ENCODE measurements around the gene FAM89B.

FAM89B gene

GRCh38 chr11:65546217-65546958, 25.9 kb upstream of the FAM89B start:
- Mint-ChIP-seq H3K4me3 (peak overlapping the region; percentile 84), H3K36me3 (no peaks in the 10 kb centered on the region), H3K27me3 (no peaks in the 10 kb centered on the region), H3K9me3 (no peaks in the 10 kb centered on the region), H3K4me1 (peaks cover 40% of the 10 kb centered on the region), H3K27ac (peak overlapping the region; percentile 83)
- DNase-seq (ENCODE audit: low spot score in 2 of 2) (peak; percentile 99), ATAC-seq (ENCODE audit: low read depth) (peak; percentile 86)

- ATAC-seq (ENCODE audit: low read depth): no peak
- H3K27me3 Mint-ChIP-seq: no peaks in the 10 kb centered on the region
- peak overlapping the region; percentile 84 for H3K4me3 Mint-ChIP-seq
- no peak overlapping the region for H3K27ac Mint-ChIP-seq
- no peaks in the 10 kb centered on the region for H3K36me3 Mint-ChIP-seq
- H3K9me3 Mint-ChIP-seq: no peaks in the 10 kb centered on the region
- DNase-seq (ENCODE audit: low spot score in 2 of 2): no peak
- H3K4me1 Mint-ChIP-seq: peaks cover 46% of the 10 kb centered on the region
Measured at GRCh38 chr11:65547446-65548125, 24.8 kb upstream of the FAM89B start.

- Mint-ChIP-seq H3K27ac (peak overlapping the region; percentile 82), H3K4me3 (peak overlapping the region; percentile 55)
- ATAC-seq (ENCODE audit: low read depth): no peak
Measured at GRCh38 chr11:65548395-65548794, 23.9 kb upstream of the FAM89B start.

DNA sequence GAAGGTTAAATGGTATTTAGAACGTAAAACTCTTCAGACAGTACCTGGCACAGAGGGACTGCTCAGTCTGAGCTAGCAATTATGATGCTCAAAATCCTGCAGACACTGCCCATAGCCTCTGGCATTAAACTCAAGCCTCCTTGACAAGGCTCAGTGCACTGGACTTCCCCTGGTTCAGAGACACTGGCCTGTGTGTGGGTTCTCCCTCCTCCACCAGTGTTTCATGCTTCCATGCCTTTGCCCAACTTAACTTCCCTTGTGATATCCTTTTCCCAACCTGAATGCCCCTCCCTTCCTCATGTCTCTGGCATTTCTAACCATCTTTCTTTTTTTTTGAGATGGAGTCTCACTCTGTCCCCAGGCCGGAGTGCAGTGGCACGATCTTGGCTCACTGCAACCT, 23.2 kb upstream of the FAM89B start:
- Mint-ChIP-seq H3K27me3 (no peaks in the 10 kb centered on the region), H3K4me3 (no peak overlapping the region), H3K36me3 (no peaks in the 10 kb centered on the region), H3K4me1 (peaks cover 46% of the 10 kb centered on the region), H3K9me3 (no peaks in the 10 kb centered on the region), H3K27ac (no peak overlapping the region)
- ATAC-seq (ENCODE audit: low read depth) (no peak), DNase-seq (ENCODE audit: low spot score in 2 of 2) (no peak)

More at GRCh38 chr11:65548395-65548794, 23.9 kb upstream of the FAM89B start:
- Mint-ChIP-seq H3K27me3 (no peaks in the 10 kb centered on the region), H3K9me3 (no peaks in the 10 kb centered on the region), H3K36me3 (no peaks in the 10 kb centered on the region), H3K4me1 (peaks cover 46% of the 10 kb centered on the region)
- no peak for DNase-seq (ENCODE audit: low spot score in 2 of 2)

GRCh38 chr11:65551572-65552387, 20.6 kb upstream of the FAM89B start:
- no peaks in the 10 kb centered on the region for H3K36me3 Mint-ChIP-seq
- no peaks in the 10 kb centered on the region for H3K27me3 Mint-ChIP-seq
- H3K4me1 Mint-ChIP-seq: peaks cover 43% of the 10 kb centered on the region
- DNase-seq (ENCODE audit: low spot score in 2 of 2) (peak; percentile 68 to 82), ATAC-seq (ENCODE audit: low read depth) (peak; percentile 82)
- H3K9me3 Mint-ChIP-seq: no peaks in the 10 kb centered on the region
- peak overlapping the region; percentile 37 for H3K4me3 Mint-ChIP-seq
- peak overlapping the region; percentile 74 for H3K27ac Mint-ChIP-seq

GRCh38 chr11:65552388-65552951, 19.9 kb upstream of the FAM89B start:
- H3K27me3 Mint-ChIP-seq: no peaks in the 10 kb centered on the region
- H3K27ac Mint-ChIP-seq: no peak overlapping the region
- H3K4me1 Mint-ChIP-seq: peaks cover 48% of the 10 kb centered on the region
- no peaks in the 10 kb centered on the region for H3K36me3 Mint-ChIP-seq
- no peaks in the 10 kb centered on the region for H3K9me3 Mint-ChIP-seq
- no peak overlapping the region for H3K4me3 Mint-ChIP-seq
- ATAC-seq (ENCODE audit: low read depth) (no peak), DNase-seq (ENCODE audit: low spot score in 2 of 2) (no peak)

- DNase-seq (ENCODE audit: low spot score in 2 of 2) (peak in 1 of 2 donors; percentile 48), ATAC-seq (ENCODE audit: low read depth) (peak; percentile 46)
- Mint-ChIP-seq H3K27ac (no peak overlapping the region), H3K4me1 (peaks cover 41% of the 10 kb centered on the region), H3K27me3 (no peaks in the 10 kb centered on the region), H3K36me3 (no peaks in the 10 kb centered on the region), H3K9me3 (no peaks in the 10 kb centered on the region), H3K4me3 (no peak overlapping the region)
Measured at GRCh38 chr11:65553301-65554001, 18.9 kb upstream of the FAM89B start.

- peak overlapping the region; percentile 28 for H3K27ac Mint-ChIP-seq
- ATAC-seq (ENCODE audit: low read depth): no peak
- H3K4me3 Mint-ChIP-seq: no peak overlapping the region
- no peaks in the 10 kb centered on the region for H3K36me3 Mint-ChIP-seq
- H3K4me1 Mint-ChIP-seq: peaks cover 38% of the 10 kb centered on the region
- H3K9me3 Mint-ChIP-seq: no peaks in the 10 kb centered on the region
- no peak for DNase-seq (ENCODE audit: low spot score in 2 of 2)
- no peaks in the 10 kb centered on the region for H3K27me3 Mint-ChIP-seq
Measured at GRCh38 chr11:65554057-65554818, 18.1 kb upstream of the FAM89B start.

- H3K27me3 Mint-ChIP-seq: no peaks in the 10 kb centered on the region
- ATAC-seq (ENCODE audit: low read depth) (no peak), DNase-seq (ENCODE audit: low spot score in 2 of 2) (no peak)
- no peak overlapping the region for H3K4me3 Mint-ChIP-seq
- H3K9me3 Mint-ChIP-seq: no peaks in the 10 kb centered on the region
- H3K36me3 Mint-ChIP-seq: no peaks in the 10 kb centered on the region
- H3K27ac Mint-ChIP-seq: peak overlapping the region; percentile 28
- peaks cover 38% of the 10 kb centered on the region for H3K4me1 Mint-ChIP-seq
Measured at GRCh38 chr11:65554842-65555430, 17.4 kb upstream of the FAM89B start.

- no peak for DNase-seq (ENCODE audit: low spot score in 2 of 2)
- Mint-ChIP-seq H3K36me3 (no peaks in the 10 kb centered on the region), H3K4me1 (peaks cover 43% of the 10 kb centered on the region), H3K27me3 (no peaks in the 10 kb centered on the region), H3K9me3 (no peaks in the 10 kb centered on the region), H3K27ac (no peak overlapping the region), H3K4me3 (no peak overlapping the region)
- no peak for ATAC-seq (ENCODE audit: low read depth)
Measured at GRCh38 chr11:65555693-65556231, 16.6 kb upstream of the FAM89B start.

DNA sequence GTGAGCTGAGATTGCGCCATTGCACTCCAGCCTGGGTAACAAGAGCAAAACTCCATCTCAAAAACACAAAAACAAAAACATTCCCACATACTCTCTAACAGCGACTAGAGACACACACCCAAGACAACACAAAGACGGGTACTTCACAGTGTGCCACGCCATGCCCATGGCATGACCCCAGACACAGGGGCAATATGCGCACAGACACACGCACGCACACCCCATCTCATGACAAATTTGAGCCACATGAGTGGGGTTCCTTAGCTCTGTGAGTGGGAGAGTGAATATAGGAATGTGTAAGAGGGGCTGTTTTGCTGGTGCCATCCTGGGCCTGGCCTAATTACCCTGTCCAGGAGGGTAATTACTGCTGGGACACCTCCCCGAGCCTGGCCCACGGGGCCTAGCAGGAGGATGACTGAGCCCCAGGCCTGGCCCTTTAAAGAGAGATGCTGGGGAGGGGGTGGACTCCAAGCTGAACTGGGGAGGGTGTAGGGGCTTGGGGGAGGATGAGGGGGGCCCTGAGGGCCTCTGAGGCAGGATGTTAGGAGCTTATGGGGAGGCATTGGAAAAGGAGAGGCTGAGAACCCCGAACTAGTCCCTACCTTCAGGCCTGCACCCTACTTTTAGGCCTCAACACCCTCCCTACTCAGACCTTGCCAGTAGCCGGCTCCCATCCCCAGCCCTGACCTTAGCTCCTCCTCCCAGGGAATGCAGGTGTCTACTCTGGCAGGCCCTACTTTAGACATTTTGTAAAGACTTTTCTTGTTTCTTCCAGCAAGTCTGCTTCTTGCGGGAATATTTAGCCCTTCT, 15.7 kb upstream of the FAM89B start:
- H3K4me3 Mint-ChIP-seq: peak overlapping the region; percentile 74

More for the DNA sequence above, 15.7 kb upstream of the FAM89B start:
- no peaks in the 10 kb centered on the region for H3K9me3 Mint-ChIP-seq
- DNase-seq (ENCODE audit: low spot score in 2 of 2) (no peak), ATAC-seq (ENCODE audit: low read depth) (no peak)
- peaks cover 38% of the 10 kb centered on the region for H3K4me1 Mint-ChIP-seq
- H3K36me3 Mint-ChIP-seq: no peaks in the 10 kb centered on the region
- H3K27me3 Mint-ChIP-seq: no peaks in the 10 kb centered on the region
- peak overlapping the region; percentile 70 for H3K27ac Mint-ChIP-seq
